ENCODE data around the gene ETS1. TPM values are rescaled to one million over a fixed set of nuclear protein-coding genes. Genes with fewer than 3 reads are reported as not detected.

Gene ETS1
- total RNA-seq, 1 donor from 2014 or later: 45.3 TPM

- DNase-seq: no peak
- intact Hi-C loops (cut with micrococcal nuclease): loop anchor here (5.0 kb wide), 4 partner anchors 72 to 452 kb away; no protein-coding TSS in a partner anchor
- no peaks in the 10 kb centered on the region for H3K27me3 ChIP-seq (ENCODE audit: low read depth)
- H3K36me3 ChIP-seq: no peaks in the 10 kb centered on the region
- H3K4me1 ChIP-seq: peaks cover 19% of the 10 kb centered on the region
- no peak for TF ChIP-seq CTCF (IDR thresholded peaks at IDR 0.05; ENCODE audit: borderline replicate concordance)
- H3K9me3 ChIP-seq (replicated peaks): no peaks in the 10 kb centered on the region
- no peak overlapping the region for H3K4me3 ChIP-seq
- peak overlapping the region; percentile 7 for H3K27ac ChIP-seq (replicated peaks)
Measured at GRCh38 chr11:128629516-128630106, 42.3 kb upstream of the ETS1 start.

- intact Hi-C loops (cut with micrococcal nuclease): loop anchor here (5.0 kb wide), 1 partner anchor 71 kb away; no protein-coding TSS in a partner anchor
- Histone ChIP-seq H3K27me3 (ENCODE audit: low read depth) (no peaks in the 10 kb centered on the region), H3K9me3 (replicated peaks) (no peaks in the 10 kb centered on the region), H3K4me1 (peaks cover 19% of the 10 kb centered on the region), H3K27ac (replicated peaks) (no peak overlapping the region), H3K4me3 (no peak overlapping the region), H3K36me3 (no peaks in the 10 kb centered on the region)
- DNase-seq: no peak
- TF ChIP-seq CTCF (IDR thresholded peaks at IDR 0.05; ENCODE audit: borderline replicate concordance): no peak
Measured at GRCh38 chr11:128628686-128629085, 41.3 kb upstream of the ETS1 start.

- no peaks in the 10 kb centered on the region for H3K27me3 ChIP-seq (ENCODE audit: low read depth)
- no peak for TF ChIP-seq CTCF (IDR thresholded peaks at IDR 0.05; ENCODE audit: borderline replicate concordance)
- H3K4me3 ChIP-seq: no peak overlapping the region
- intact Hi-C loops (cut with micrococcal nuclease): loop anchor here (5.0 kb wide), 1 partner anchor 71 kb away; no protein-coding TSS in a partner anchor
- no peaks in the 10 kb centered on the region for H3K9me3 ChIP-seq (replicated peaks)
- H3K36me3 ChIP-seq: no peaks in the 10 kb centered on the region
- no peak overlapping the region for H3K27ac ChIP-seq (replicated peaks)
- no peak for DNase-seq
- H3K4me1 ChIP-seq: peaks cover 20% of the 10 kb centered on the region
Measured at GRCh38 chr11:128628325-128628673, 40.9 kb upstream of the ETS1 start.

- Histone ChIP-seq H3K36me3 (no peaks in the 10 kb centered on the region), H3K4me3 (no peak overlapping the region), H3K9me3 (replicated peaks) (no peaks in the 10 kb centered on the region), H3K4me1 (peaks cover 25% of the 10 kb centered on the region), H3K27me3 (ENCODE audit: low read depth) (no peaks in the 10 kb centered on the region), H3K27ac (replicated peaks) (peak overlapping the region; percentile 47)
- no peak for DNase-seq
- no peak for TF ChIP-seq CTCF (IDR thresholded peaks at IDR 0.05; ENCODE audit: borderline replicate concordance)
- intact Hi-C loops (cut with micrococcal nuclease): loop anchor here (5.0 kb wide), 1 partner anchor 70 kb away; no protein-coding TSS in a partner anchor
Measured at GRCh38 chr11:128627666-128628324, 40.4 kb upstream of the ETS1 start.

GRCh38 chr11:128626913-128627665, 39.7 kb upstream of the ETS1 start:
- Histone ChIP-seq H3K9me3 (replicated peaks) (no peaks in the 10 kb centered on the region), H3K36me3 (no peaks in the 10 kb centered on the region), H3K27me3 (ENCODE audit: low read depth) (no peaks in the 10 kb centered on the region), H3K27ac (replicated peaks) (peak overlapping the region; percentile 47), H3K4me3 (no peak overlapping the region), H3K4me1 (peaks cover 32% of the 10 kb centered on the region)
- no peak for DNase-seq
- intact Hi-C loops (cut with micrococcal nuclease): loop anchor here (5.0 kb wide), 1 partner anchor 70 kb away; no protein-coding TSS in a partner anchor
- TF ChIP-seq CTCF (IDR thresholded peaks at IDR 0.05; ENCODE audit: borderline replicate concordance): no peak

Measured in left ventricle myocardium inferior (tissue), 1 donor.